Activated CD4-positive, alpha-beta T cell treated with anti-CD3 and anti-CD28 coated beads for 4 hours (primary cell): ENCODE measurements around the gene CD200R1.

ENCODE experiments used
- DNase-seq, 2 donors: peaks; one replicate each; pipeline ENCODE4 v3.0.0-alpha.2; 2020

Gene CD200R1

GRCh38 chr3:112974894-112975293 is at the start of gene CD200R1:
Gene CD200R1 (minus strand): TSS chr3:112975103. CDS start chr3:112974857, 246 bp downstream.
- no peak for DNase-seq

GRCh38 chr3:113021471-113021870 is 46.6 kb upstream of the CD200R1 start:
- DNase-seq, result no peak

GRCh38 chr3:113019182-113020137 is 44.6 kb upstream of the CD200R1 start:
- DNase-seq, result peak; percentile 87 to 89

- peak in 1 of 2 donors; percentile 11 for DNase-seq
These were observed 43.8 kb upstream of the CD200R1 start for GRCh38 chr3:113018536-113019181.

- DNase-seq, result no peak
These were observed 38.7 kb upstream of the CD200R1 start for GRCh38 chr3:113013593-113013992.

- DNase-seq, result no peak
These were observed 33.2 kb upstream of the CD200R1 start for GRCh38 chr3:113008117-113008516.

GRCh38 chr3:113006359-113007056 is 31.6 kb upstream of the CD200R1 start:
- no peak for DNase-seq

- peak in 1 of 2 donors; percentile 18 for DNase-seq
These were observed 30.7 kb upstream of the CD200R1 start for GRCh38 chr3:113005611-113006010.

GRCh38 chr3:113002679-113003078 is 27.8 kb upstream of the CD200R1 start:
- DNase-seq, result peak; percentile 41 to 48

- DNase-seq, result no peak
These were observed 27.1 kb upstream of the CD200R1 start for GRCh38 chr3:113002037-113002436.

GRCh38 chr3:113000691-113001090 is 25.8 kb upstream of the CD200R1 start:
- no peak for DNase-seq

- no peak for DNase-seq
These were observed 20.9 kb upstream of the CD200R1 start for GRCh38 chr3:112995800-112996199.

- DNase-seq, result peak; percentile 80 to 83
These were observed 16.0 kb upstream of the CD200R1 start, which contains the start of gene GTPBP8 for GRCh38 chr3:112990672-112991602. Gene GTPBP8 (plus strand): TSS chr3:112990984. CDS start chr3:112991000, 16 bp downstream.

- DNase-seq, result no peak
These were observed 12.9 kb upstream of the CD200R1 start for GRCh38 chr3:112987710-112988334.

- DNase-seq, result peak; percentile 61 to 65
These were observed 9.6 kb upstream of the CD200R1 start for GRCh38 chr3:112984485-112984884.

GRCh38 chr3:112982710-112983109 is 7.8 kb upstream of the CD200R1 start:
- no peak for DNase-seq

GRCh38 chr3:112980080-112980479 is 5.2 kb upstream of the CD200R1 start:
- no peak for DNase-seq

GRCh38 chr3:112979244-112979832 is 4.4 kb upstream of the CD200R1 start:
- peak in 1 of 2 donors; percentile 46 for DNase-seq

- DNase-seq, result no peak
These were observed 2.0 kb upstream of the CD200R1 start for GRCh38 chr3:112976953-112977352.

- no peak for DNase-seq
These were observed 1.1 kb upstream of the CD200R1 start for GRCh38 chr3:112976001-112976400.

GRCh38 chr3:112974178-112974517 is 755 bp downstream of the CD200R1 start:
- no peak for DNase-seq
